ENCODE measurements around the gene SUPT3H. TPM values are rescaled to one million over a fixed set of nuclear protein-coding genes. Genes with fewer than 3 reads are reported as not detected.

SUPT3H gene
- polyA plus RNA-seq, 1 donor (not counting 4 experiments of a cell fraction or from before 2014, with no cell fraction given), result 7.6 TPM

DNA sequence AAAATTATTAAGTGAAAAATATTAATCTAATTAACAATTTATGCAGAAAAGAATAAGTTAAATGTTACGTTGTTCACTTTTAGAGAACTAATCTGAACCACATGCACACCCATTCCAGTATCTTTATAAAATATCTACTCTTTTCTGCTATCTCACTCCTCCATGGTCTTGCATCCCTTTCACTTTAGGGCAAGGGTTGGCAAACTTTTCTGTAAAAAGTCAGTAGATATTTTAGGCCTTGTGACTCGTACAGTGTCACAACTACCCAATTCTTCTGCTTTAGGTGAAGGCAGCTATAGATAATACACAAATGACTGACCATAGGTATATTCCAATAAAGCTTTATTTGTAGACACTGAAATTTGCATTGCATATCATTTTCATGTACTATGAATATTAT lies 39.7 kb upstream of the SUPT3H start:
- H3K4me3 ChIP-seq (ENCODE audit: control insufficient read depth in 2 of 3, extremely low read depth in 1 of 3, insufficient read depth in 2 of 3, low read depth in 1 of 3, low read length in 3 of 3), result no peak overlapping the region
- no peaks in the 10 kb centered on the region for H3K9me3 ChIP-seq (ENCODE audit: control insufficient read depth, low read depth, low read length)
- no peak overlapping the region for H2AFZ ChIP-seq (ENCODE audit: control insufficient read depth, low read length)
- H3K9me1 ChIP-seq (ENCODE audit: control insufficient read depth, extremely low read depth, insufficient read depth, low read length), result no peaks in the 10 kb centered on the region
- no peaks in the 10 kb centered on the region for H4K20me1 ChIP-seq (ENCODE audit: control insufficient read depth, extremely low read depth, insufficient read depth, low read length)
- H3K4me1 ChIP-seq (ENCODE audit: control insufficient read depth, extremely low read depth, insufficient read depth, low read length), result peaks cover 22% of the 10 kb centered on the region
- H3K27me3 ChIP-seq (ENCODE audit: control insufficient read depth, extremely low read depth, insufficient read depth, low read length), result peaks cover 9% of the 10 kb centered on the region
- H3K79me2 ChIP-seq (ENCODE audit: control insufficient read depth, insufficient read depth, low read length), result no peaks in the 10 kb centered on the region
- no peak overlapping the region for H3K4me2 ChIP-seq (ENCODE audit: control insufficient read depth, extremely low read depth, insufficient read depth, low read depth, low read length)
- H3K9ac ChIP-seq (ENCODE audit: control insufficient read depth, extremely low read depth, insufficient read depth, low read length), result no peak overlapping the region
- H3K36me3 ChIP-seq (ENCODE audit: control insufficient read depth in 2 of 2, extremely low read depth in 1 of 2, insufficient read depth in 2 of 2, low read length in 2 of 2), result no peaks in the 10 kb centered on the region
- DNase-seq (ENCODE audit: low read depth, low spot score) (no peak), FAIRE-seq (no peak)
- H3K27ac ChIP-seq (ENCODE audit: control insufficient read depth, insufficient read depth, low read length), result no peak overlapping the region
- TF ChIP-seq, protein P1, sequence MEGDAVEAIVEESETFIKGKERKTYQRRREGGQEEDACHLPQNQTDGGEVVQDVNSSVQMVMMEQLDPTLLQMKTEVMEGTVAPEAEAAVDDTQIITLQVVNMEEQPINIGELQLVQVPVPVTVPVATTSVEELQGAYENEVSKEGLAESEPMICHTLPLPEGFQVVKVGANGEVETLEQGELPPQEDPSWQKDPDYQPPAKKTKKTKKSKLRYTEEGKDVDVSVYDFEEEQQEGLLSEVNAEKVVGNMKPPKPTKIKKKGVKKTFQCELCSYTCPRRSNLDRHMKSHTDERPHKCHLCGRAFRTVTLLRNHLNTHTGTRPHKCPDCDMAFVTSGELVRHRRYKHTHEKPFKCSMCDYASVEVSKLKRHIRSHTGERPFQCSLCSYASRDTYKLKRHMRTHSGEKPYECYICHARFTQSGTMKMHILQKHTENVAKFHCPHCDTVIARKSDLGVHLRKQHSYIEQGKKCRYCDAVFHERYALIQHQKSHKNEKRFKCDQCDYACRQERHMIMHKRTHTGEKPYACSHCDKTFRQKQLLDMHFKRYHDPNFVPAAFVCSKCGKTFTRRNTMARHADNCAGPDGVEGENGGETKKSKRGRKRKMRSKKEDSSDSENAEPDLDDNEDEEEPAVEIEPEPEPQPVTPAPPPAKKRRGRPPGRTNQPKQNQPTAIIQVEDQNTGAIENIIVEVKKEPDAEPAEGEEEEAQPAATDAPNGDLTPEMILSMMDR (optimal IDR thresholded peaks at IDR 0.05 in 1 of 3, IDR thresholded peaks at IDR 0.05 in 1 of 3, conservative IDR thresholded peaks at IDR 0.05 in 1 of 3; ENCODE audit: extremely low read depth in 1 of 3, insufficient read depth in 2 of 3, low read length in 3 of 3), result no peak
- no peak for TF ChIP-seq EZH2 (IDR thresholded peaks at IDR 0.05; ENCODE audit: low read length)
- dilution Hi-C loops (cut with MboI; ENCODE audit: extremely low pct_ligation_motif_present, low sequenced_read_pairs), result no loop called here

DNA sequence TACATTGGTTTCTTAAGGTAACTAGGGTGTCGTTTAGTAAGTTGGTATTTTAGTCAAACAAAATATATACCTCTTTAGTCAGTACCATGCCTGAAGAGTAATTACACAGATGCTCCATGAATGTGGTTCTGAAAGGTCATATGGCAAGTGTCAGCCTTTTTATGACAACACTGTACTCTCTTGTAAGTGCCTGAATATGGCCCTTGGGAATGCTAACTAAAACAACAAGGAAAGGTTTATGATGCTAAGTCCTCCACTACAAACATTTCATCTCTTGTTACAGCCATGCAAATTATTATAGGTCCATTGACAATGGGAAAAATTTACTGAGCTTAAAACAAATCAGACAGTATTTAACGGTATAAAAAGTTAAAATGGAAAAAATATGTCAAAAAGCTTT lies 39.0 kb upstream of the SUPT3H start:
- peak; percentile 39 for FAIRE-seq

More for the DNA sequence above, 39.0 kb upstream of the SUPT3H start:
- TF ChIP-seq EZH2 (IDR thresholded peaks at IDR 0.05; ENCODE audit: low read length), result no peak
- TF ChIP-seq, protein P1 (optimal IDR thresholded peaks at IDR 0.05 in 1 of 3, IDR thresholded peaks at IDR 0.05 in 1 of 3, conservative IDR thresholded peaks at IDR 0.05 in 1 of 3; ENCODE audit: extremely low read depth in 1 of 3, insufficient read depth in 2 of 3, low read length in 3 of 3), result no peak
- H3K9ac ChIP-seq (ENCODE audit: control insufficient read depth, extremely low read depth, insufficient read depth, low read length), result no peak overlapping the region
- H4K20me1 ChIP-seq (ENCODE audit: control insufficient read depth, extremely low read depth, insufficient read depth, low read length), result no peaks in the 10 kb centered on the region
- no peaks in the 10 kb centered on the region for H3K36me3 ChIP-seq (ENCODE audit: control insufficient read depth in 2 of 2, extremely low read depth in 1 of 2, insufficient read depth in 2 of 2, low read length in 2 of 2)
- H3K79me2 ChIP-seq (ENCODE audit: control insufficient read depth, insufficient read depth, low read length), result no peaks in the 10 kb centered on the region
- H3K4me3 ChIP-seq (ENCODE audit: control insufficient read depth in 2 of 3, extremely low read depth in 1 of 3, insufficient read depth in 2 of 3, low read depth in 1 of 3, low read length in 3 of 3), result no peak overlapping the region
- no peak overlapping the region for H3K4me2 ChIP-seq (ENCODE audit: control insufficient read depth, extremely low read depth, insufficient read depth, low read depth, low read length)
- no peaks in the 10 kb centered on the region for H3K9me3 ChIP-seq (ENCODE audit: control insufficient read depth, low read depth, low read length)
- dilution Hi-C loops (cut with MboI; ENCODE audit: extremely low pct_ligation_motif_present, low sequenced_read_pairs), result no loop called here
- H3K27me3 ChIP-seq (ENCODE audit: control insufficient read depth, extremely low read depth, insufficient read depth, low read length), result peaks cover 9% of the 10 kb centered on the region
- peaks cover 24% of the 10 kb centered on the region for H3K4me1 ChIP-seq (ENCODE audit: control insufficient read depth, extremely low read depth, insufficient read depth, low read length)
- no peak overlapping the region for H2AFZ ChIP-seq (ENCODE audit: control insufficient read depth, low read length)
- H3K27ac ChIP-seq (ENCODE audit: control insufficient read depth, insufficient read depth, low read length), result no peak overlapping the region
- DNase-seq (ENCODE audit: low read depth, low spot score), result no peak
- H3K9me1 ChIP-seq (ENCODE audit: control insufficient read depth, extremely low read depth, insufficient read depth, low read length), result no peaks in the 10 kb centered on the region
